ENCODE data around the gene BOD1L1.

Gene BOD1L1

DNA sequence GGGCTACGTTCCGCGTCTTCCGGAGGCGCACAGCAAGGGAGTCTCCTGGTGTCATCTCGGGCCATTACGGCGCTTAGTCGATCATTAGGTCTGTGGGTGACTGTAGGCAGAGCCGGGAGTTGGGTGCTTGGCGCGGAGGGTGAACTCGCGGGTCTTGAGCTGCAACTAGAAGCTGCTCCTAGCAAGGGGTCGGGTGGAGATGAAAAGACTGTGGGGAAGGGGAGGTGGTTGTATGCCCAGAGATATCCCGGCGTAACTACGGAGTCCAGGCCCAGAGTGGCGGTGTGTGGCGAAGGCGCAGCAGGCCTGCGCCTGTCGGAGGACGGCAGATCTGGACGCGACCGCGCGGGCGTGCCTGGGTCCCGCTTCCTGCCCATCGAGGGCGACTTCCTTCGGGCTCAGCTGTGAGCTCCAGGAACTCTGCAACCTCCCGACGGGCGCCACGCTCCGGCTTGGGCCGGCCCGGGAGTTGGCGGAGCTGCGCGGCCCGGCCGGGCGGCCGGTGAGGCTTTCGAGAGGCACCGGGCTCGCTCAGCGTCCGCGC is 80.5 kb downstream of the BOD1L1 start:
- Histone ChIP-seq H3K4me1 (ENCODE audit: control insufficient read depth, insufficient read depth, low read length) (no peaks in the 10 kb centered on the region), H3K4me3 (ENCODE audit: low read depth, low read length) (no peak overlapping the region; the same call in 1 of the 2 replicates), H3K27ac (ENCODE audit: extremely low read depth, low read depth, low read length) (no peak overlapping the region), H3K36me3 (ENCODE audit: control insufficient read depth in 2 of 2, insufficient read depth in 1 of 2, low read length in 2 of 2) (peaks cover 0 to 3% of the 10 kb centered on the region in 2 experiments; a peak in 1 of 3 replicates), H3K9me3 (ENCODE audit: control insufficient read depth, insufficient read depth, low read depth, low read length) (no peaks in the 10 kb centered on the region)
- CTCF ChIA-PET: interaction anchor here (0.6 to 1.8 kb wide), 2 partner anchors 394 to 694 kb away, joined by 3 to 10 read pairs; no protein-coding TSS in a partner anchor
- TF ChIP-seq REPIN1 (tag by site-specific recombination; IDR thresholded peaks at IDR 0.05; ENCODE audit: low read depth) (no peak), ZNF202 (tag by site-specific recombination; IDR thresholded peaks at IDR 0.05; ENCODE audit: borderline replicate concordance) (peak; percentile 6; the same call in 1 of the 2 replicates)
- POLR2A ChIA-PET: no interaction called here

DNA sequence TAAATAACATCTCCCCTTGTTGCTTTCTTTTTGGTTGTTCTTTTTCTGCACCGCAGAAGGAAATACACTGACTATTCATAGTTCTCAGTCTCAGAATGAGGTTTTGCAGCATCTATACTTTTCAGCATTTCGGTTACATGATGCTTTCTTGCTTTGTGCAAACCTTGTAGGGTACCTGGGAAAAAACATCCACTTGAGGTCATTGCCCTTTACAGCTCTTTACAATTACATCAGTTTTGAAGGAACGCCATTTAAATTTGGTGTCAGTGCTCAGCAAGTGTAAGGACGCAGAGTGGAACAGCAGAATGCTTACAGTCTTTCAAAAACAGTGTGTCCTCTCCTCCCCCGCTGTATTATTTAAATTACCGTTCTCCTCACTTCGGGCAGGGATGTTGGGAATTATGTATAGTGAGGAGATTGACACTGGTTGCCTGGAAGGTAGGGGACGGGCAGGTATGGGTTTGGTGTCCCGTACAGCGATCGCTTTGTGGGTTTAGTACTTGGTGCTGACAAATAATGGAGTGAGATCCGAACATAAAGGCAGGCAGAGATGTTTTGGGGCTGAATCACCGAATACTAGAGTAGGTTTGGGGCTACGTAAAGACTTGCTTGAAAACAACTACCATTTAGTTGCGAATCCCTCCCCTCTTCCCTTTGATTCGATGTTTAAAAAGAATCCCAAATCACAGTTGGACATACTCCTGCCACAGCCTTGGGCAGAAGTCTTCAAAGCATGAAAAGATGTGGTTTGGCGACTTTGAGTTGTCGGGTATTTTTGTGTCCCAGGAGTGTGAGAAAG is 81.2 kb downstream of the BOD1L1 start:
- ChIA-PET POLR2A (no interaction called here), CTCF (interaction anchor here (0.6 to 1.8 kb wide), 2 partner anchors 122 to 694 kb away, joined by 3 to 10 read pairs; no protein-coding TSS in a partner anchor)
- H3K9me3 ChIP-seq (ENCODE audit: control insufficient read depth, insufficient read depth, low read depth, low read length): no peaks in the 10 kb centered on the region
- no peak overlapping the region for H3K4me3 ChIP-seq (ENCODE audit: low read depth, low read length)
- peak; percentile 17 for TF ChIP-seq SETDB1 (IDR thresholded peaks at IDR 0.05; ENCODE audit: insufficient read length, low read length)
- TF ChIP-seq, protein P1, sequence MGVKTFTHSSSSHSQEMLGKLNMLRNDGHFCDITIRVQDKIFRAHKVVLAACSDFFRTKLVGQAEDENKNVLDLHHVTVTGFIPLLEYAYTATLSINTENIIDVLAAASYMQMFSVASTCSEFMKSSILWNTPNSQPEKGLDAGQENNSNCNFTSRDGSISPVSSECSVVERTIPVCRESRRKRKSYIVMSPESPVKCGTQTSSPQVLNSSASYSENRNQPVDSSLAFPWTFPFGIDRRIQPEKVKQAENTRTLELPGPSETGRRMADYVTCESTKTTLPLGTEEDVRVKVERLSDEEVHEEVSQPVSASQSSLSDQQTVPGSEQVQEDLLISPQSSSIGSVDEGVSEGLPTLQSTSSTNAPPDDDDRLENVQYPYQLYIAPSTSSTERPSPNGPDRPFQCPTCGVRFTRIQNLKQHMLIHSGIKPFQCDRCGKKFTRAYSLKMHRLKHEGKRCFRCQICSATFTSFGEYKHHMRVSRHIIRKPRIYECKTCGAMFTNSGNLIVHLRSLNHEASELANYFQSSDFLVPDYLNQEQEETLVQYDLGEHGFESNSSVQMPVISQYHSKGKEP (tag by site-specific recombination; IDR thresholded peaks at IDR 0.05): no peak
- H3K4me1 ChIP-seq (ENCODE audit: control insufficient read depth, insufficient read depth, low read length): no peaks in the 10 kb centered on the region
- H3K27ac ChIP-seq (ENCODE audit: extremely low read depth, low read depth, low read length): no peak overlapping the region
- peaks cover 0 to 7% of the 10 kb centered on the region in 2 experiments; a peak in 1 of 3 replicates for H3K36me3 ChIP-seq (ENCODE audit: control insufficient read depth in 2 of 2, insufficient read depth in 1 of 2, low read length in 2 of 2)

DNA sequence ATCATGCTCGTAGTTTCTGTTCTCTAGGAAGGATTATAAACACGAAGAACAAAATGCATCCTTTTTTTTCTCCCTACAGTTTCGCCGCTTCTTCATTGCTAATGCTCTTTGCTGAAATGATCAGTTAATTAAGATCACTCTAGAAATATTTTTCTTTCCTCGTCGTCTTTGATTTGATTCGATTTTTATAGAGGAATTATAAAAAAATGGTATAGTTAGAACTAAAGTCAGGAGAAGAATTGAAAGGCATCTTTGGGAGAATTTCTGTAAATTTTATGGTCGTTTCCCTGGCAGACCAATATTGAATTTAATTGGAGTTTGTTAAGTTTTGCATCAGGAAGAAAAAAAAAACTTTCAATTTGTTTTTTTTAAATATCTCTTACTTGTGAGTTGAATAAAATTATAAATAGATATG is 82.1 kb downstream of the BOD1L1 start:
- CTCF ChIA-PET: no interaction called here
- H3K9me3 ChIP-seq (ENCODE audit: control insufficient read depth, insufficient read depth, low read depth, low read length): no peaks in the 10 kb centered on the region
- POLR2A ChIA-PET: no interaction called here
- H3K4me1 ChIP-seq (ENCODE audit: control insufficient read depth, insufficient read depth, low read length): no peaks in the 10 kb centered on the region
- H3K36me3 ChIP-seq (ENCODE audit: control insufficient read depth in 2 of 2, insufficient read depth in 1 of 2, low read length in 2 of 2): peaks cover 0 to 7% of the 10 kb centered on the region in 2 experiments; a peak in 1 of 3 replicates
- no peak overlapping the region for H3K27ac ChIP-seq (ENCODE audit: extremely low read depth, low read depth, low read length)
- no peak overlapping the region for H3K4me3 ChIP-seq (ENCODE audit: low read depth, low read length)
- TF ChIP-seq, protein P2, sequence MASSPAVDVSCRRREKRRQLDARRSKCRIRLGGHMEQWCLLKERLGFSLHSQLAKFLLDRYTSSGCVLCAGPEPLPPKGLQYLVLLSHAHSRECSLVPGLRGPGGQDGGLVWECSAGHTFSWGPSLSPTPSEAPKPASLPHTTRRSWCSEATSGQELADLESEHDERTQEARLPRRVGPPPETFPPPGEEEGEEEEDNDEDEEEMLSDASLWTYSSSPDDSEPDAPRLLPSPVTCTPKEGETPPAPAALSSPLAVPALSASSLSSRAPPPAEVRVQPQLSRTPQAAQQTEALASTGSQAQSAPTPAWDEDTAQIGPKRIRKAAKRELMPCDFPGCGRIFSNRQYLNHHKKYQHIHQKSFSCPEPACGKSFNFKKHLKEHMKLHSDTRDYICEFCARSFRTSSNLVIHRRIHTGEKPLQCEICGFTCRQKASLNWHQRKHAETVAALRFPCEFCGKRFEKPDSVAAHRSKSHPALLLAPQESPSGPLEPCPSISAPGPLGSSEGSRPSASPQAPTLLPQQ (tag by site-specific recombination; IDR thresholded peaks at IDR 0.05): 0 out of 2 replicates have a peak, but pooled peaks have one; percentile 7
- peak; percentile 45 for TF ChIP-seq SETDB1 (IDR thresholded peaks at IDR 0.05; ENCODE audit: insufficient read length, low read length)
- TF ChIP-seq, protein P3, sequence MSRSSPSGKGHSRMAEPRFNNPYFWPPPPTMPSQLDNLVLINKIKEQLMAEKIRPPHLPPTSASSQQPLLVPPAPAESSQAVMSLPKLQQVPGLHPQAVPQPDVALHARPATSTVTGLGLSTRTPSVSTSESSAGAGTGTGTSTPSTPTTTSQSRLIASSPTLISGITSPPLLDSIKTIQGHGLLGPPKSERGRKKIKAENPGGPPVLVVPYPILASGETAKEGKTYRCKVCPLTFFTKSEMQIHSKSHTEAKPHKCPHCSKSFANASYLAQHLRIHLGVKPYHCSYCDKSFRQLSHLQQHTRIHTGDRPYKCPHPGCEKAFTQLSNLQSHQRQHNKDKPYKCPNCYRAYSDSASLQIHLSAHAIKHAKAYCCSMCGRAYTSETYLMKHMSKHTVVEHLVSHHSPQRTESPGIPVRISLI (tag by site-specific recombination; IDR thresholded peaks at IDR 0.05): no peak
- TF ChIP-seq ZNF10 (tag by site-specific recombination; IDR thresholded peaks at IDR 0.05): no peak
- TF ChIP-seq ZEB2 (tag by site-specific recombination; IDR thresholded peaks at IDR 0.05): 0 out of 2 replicates have a peak, but pooled peaks have one; percentile 6

DNA sequence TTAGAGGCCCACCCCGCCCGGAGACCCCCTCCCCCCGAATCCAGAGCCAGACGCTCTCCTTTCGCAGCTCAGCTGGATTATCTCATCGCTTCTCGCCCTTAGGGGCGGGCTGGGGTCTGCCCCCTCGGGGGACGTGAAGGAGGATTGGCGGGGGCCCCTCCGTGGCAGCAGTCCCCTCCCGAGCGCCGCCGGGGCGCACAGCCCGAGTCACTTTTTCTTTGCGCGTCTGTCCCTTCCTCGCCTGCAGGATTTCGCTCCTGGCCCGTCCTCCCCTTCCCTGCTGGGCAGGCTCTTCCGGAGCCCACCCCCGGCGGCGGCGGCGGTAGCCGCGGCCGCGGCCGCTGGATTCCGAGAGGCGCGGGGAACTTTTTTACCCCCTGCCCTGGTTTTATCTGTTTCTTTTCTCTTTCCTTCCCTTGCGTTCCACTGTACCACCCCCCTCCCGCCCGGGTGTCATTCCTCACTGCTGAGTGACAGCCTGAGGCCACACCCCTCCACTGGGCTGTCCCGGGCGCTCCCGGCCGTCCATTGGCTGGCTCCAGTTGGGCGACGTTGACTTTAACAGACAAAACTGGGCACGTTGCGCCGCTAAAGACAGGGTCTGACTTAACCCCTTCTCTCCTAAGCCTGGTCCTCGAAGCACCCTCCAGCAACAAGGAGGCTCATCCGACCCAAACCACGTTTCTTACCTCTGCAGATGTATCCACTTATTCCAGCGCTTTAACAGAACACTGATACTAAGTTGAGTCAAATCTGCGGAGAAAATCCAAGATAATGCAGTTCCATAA is 82.7 kb downstream of the BOD1L1 start:
- Histone ChIP-seq H3K4me1 (ENCODE audit: control insufficient read depth, insufficient read depth, low read length) (no peaks in the 10 kb centered on the region), H3K4me3 (ENCODE audit: low read depth, low read length) (peak overlapping the region; percentile 57), H3K36me3 (ENCODE audit: control insufficient read depth in 2 of 2, insufficient read depth in 1 of 2, low read length in 2 of 2) (peaks cover 0 to 7% of the 10 kb centered on the region in 2 experiments; a peak in 1 of 3 replicates), H3K27ac (ENCODE audit: extremely low read depth, low read depth, low read length) (peak overlapping the region; percentile 54; the same call in 1 of the 2 replicates), H3K9me3 (ENCODE audit: control insufficient read depth, insufficient read depth, low read depth, low read length) (no peaks in the 10 kb centered on the region)
- POLR2A ChIA-PET: interaction anchor here (1.0 kb wide), 1 partner anchor 61 kb away, joined by 5 read pairs; no protein-coding TSS in a partner anchor
- CTCF ChIA-PET: interaction anchor here (0.5 kb wide), 1 partner anchor 410 kb away, joined by 4 read pairs; no protein-coding TSS in a partner anchor
- TF ChIP-seq SCRT2 (tag by site-specific recombination; IDR thresholded peaks at IDR 0.05) (no peak), GLI4 (tag by site-specific recombination; IDR thresholded peaks at IDR 0.05) (no peak), ZNF660 (tag by site-specific recombination; IDR thresholded peaks at IDR 0.05) (no peak), ZNF664 (tag by site-specific recombination; IDR thresholded peaks at IDR 0.05) (no peak), KLF10 (tag by site-specific recombination; IDR thresholded peaks at IDR 0.05) (peak; percentile 39; the same call in 1 of the 2 replicates), HOXA7 (CRISPR knock-in tag; IDR thresholded peaks at IDR 0.05; ENCODE audit: borderline replicate concordance) (no peak)
- TF ChIP-seq, protein P4, sequence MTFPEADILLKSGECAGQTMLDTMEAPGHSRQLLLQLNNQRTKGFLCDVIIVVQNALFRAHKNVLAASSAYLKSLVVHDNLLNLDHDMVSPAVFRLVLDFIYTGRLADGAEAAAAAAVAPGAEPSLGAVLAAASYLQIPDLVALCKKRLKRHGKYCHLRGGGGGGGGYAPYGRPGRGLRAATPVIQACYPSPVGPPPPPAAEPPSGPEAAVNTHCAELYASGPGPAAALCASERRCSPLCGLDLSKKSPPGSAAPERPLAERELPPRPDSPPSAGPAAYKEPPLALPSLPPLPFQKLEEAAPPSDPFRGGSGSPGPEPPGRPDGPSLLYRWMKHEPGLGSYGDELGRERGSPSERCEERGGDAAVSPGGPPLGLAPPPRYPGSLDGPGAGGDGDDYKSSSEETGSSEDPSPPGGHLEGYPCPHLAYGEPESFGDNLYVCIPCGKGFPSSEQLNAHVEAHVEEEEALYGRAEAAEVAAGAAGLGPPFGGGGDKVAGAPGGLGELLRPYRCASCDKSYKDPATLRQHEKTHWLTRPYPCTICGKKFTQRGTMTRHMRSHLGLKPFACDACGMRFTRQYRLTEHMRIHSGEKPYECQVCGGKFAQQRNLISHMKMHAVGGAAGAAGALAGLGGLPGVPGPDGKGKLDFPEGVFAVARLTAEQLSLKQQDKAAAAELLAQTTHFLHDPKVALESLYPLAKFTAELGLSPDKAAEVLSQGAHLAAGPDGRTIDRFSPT (tag by site-specific recombination; IDR thresholded peaks at IDR 0.05): 0 out of 2 replicates have a peak, but pooled peaks have one; percentile 18
- TF ChIP-seq, protein P5, sequence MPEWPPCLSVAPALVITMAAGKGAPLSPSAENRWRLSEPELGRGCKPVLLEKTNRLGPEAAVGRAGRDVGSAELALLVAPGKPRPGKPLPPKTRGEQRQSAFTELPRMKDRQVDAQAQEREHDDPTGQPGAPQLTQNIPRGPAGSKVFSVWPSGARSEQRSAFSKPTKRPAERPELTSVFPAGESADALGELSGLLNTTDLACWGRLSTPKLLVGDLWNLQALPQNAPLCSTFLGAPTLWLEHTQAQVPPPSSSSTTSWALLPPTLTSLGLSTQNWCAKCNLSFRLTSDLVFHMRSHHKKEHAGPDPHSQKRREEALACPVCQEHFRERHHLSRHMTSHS (tag by site-specific recombination; IDR thresholded peaks at IDR 0.05): no peak
